OCI-LY3 (cell line): ENCODE measurements around the gene DTX3.
A peak's percentile ranks its signal among the peaks of the same experiment; 100 is the strongest.

Experiments used
- H2AFZ ChIP-seq: fragments of 200-600, 300-600 bp; shearing (Covaris generic); 2 replicates; pipeline ENCODE4 v1.6.0; 2014; ENCODE audit warnings: antibody characterized with exemption, low read depth, low read length
- H3K27ac ChIP-seq: fragments of 200-600, 300-600 bp; sonication (generic); 2 replicates; pipeline ENCODE4 v1.5.1; 2014; ENCODE audit warnings: mild to moderate bottlenecking, low read length, moderate library complexity, mixed read lengths
- H3K27me3 ChIP-seq: fragments of 200-600, 300-600 bp; sonication (generic); 2 replicates; pipeline ENCODE4 v1.6.1; 2014; ENCODE audit warnings: low read depth, low read length, mixed read lengths
- H3K36me3 ChIP-seq: fragments of 200-600, 300-600 bp; sonication (generic); replicated peaks from 2 replicates; pipeline ENCODE3; 2014; ENCODE audit warnings: low read depth, low read length, mixed read lengths
- H3K4me1 ChIP-seq: fragments of 300-600, 200-600 bp; sonication (generic); 2 replicates; pipeline ENCODE4 v1.6.1; 2014; ENCODE audit warnings: low read length, mixed read lengths
- H3K4me2 ChIP-seq: fragments of 200-600, 300-600 bp; sonication (generic); 2 replicates; pipeline ENCODE4 v1.6.1; 2014; ENCODE audit warnings: low read length, mixed read lengths
- H3K4me3 ChIP-seq: fragments of 300-600, 200-600 bp; sonication (generic); 2 replicates; pipeline ENCODE4 v1.5.1; 2014; ENCODE audit warnings: antibody characterized with exemption, mild to moderate bottlenecking, low read length, moderate library complexity
- H3K79me2 ChIP-seq: fragments of 300-600, 200-600 bp; shearing (Covaris generic); 2 replicates; pipeline ENCODE4 v1.6.1; 2014; ENCODE audit warnings: mild to moderate bottlenecking, low read length, mixed read lengths
- H3K9ac ChIP-seq: fragments of 300-600, 200-600 bp; shearing (Covaris generic); 2 replicates; pipeline ENCODE4 v1.6.0; 2014; ENCODE audit warnings: mild to moderate bottlenecking, low read length, moderate library complexity
- H3K9me3 ChIP-seq: fragments of 200-600, 300-600 bp; shearing (Covaris generic); 2 replicates; pipeline ENCODE4 v1.6.1; 2014; ENCODE audit warnings: low read length, mixed read lengths; ENCODE audit not compliant: insufficient read depth
- H4K20me1 ChIP-seq: fragments of 200-600, 300-600 bp; sonication (generic); 2 replicates; pipeline ENCODE4 v1.6.1; 2016; ENCODE audit warnings: low read length, mixed read lengths; ENCODE audit not compliant: insufficient read depth
- EZH2phosphoT487 ChIP-seq: fragments of 200-600 bp; shearing (Covaris generic); IDR thresholded peaks from 2 replicates; pipeline ENCODE4 v1.6.1; 2018; ENCODE audit warnings: antibody characterized with exemption, mixed run types, low read depth
- TF ChIP-seq, protein P1 (sequence below): fragments of 200-600, 300-600 bp; sonication (generic); IDR thresholded peaks from 2 replicates; pipeline ENCODE4 v1.5.1; 2014; ENCODE audit warnings: antibody characterized with exemption, low read length, low read depth

The DTX3 gene

GRCh38 chr12:57613427-57614109 lies 8.9 kb downstream of the DTX3 start:
- TF ChIP-seq EZH2phosphoT487 = no peak
- TF ChIP-seq, protein P1, sequence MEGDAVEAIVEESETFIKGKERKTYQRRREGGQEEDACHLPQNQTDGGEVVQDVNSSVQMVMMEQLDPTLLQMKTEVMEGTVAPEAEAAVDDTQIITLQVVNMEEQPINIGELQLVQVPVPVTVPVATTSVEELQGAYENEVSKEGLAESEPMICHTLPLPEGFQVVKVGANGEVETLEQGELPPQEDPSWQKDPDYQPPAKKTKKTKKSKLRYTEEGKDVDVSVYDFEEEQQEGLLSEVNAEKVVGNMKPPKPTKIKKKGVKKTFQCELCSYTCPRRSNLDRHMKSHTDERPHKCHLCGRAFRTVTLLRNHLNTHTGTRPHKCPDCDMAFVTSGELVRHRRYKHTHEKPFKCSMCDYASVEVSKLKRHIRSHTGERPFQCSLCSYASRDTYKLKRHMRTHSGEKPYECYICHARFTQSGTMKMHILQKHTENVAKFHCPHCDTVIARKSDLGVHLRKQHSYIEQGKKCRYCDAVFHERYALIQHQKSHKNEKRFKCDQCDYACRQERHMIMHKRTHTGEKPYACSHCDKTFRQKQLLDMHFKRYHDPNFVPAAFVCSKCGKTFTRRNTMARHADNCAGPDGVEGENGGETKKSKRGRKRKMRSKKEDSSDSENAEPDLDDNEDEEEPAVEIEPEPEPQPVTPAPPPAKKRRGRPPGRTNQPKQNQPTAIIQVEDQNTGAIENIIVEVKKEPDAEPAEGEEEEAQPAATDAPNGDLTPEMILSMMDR = no peak
- H3K27me3 ChIP-seq = no peaks in the 10 kb centered on the region
- no peaks in the 10 kb centered on the region for H4K20me1 ChIP-seq
- H3K9me3 ChIP-seq = no peaks in the 10 kb centered on the region
- H3K4me3 ChIP-seq = peak overlapping the region; percentile 26
- H3K9ac ChIP-seq = no peak overlapping the region
- no peak overlapping the region for H3K27ac ChIP-seq
- H2AFZ ChIP-seq = no peak overlapping the region
- peaks cover 28% of the 10 kb centered on the region for H3K4me1 ChIP-seq
- peak overlapping the region; percentile 56 for H3K4me2 ChIP-seq
- peaks cover 8% of the 10 kb centered on the region for H3K36me3 ChIP-seq
- H3K79me2 ChIP-seq = no peaks in the 10 kb centered on the region

DNA sequence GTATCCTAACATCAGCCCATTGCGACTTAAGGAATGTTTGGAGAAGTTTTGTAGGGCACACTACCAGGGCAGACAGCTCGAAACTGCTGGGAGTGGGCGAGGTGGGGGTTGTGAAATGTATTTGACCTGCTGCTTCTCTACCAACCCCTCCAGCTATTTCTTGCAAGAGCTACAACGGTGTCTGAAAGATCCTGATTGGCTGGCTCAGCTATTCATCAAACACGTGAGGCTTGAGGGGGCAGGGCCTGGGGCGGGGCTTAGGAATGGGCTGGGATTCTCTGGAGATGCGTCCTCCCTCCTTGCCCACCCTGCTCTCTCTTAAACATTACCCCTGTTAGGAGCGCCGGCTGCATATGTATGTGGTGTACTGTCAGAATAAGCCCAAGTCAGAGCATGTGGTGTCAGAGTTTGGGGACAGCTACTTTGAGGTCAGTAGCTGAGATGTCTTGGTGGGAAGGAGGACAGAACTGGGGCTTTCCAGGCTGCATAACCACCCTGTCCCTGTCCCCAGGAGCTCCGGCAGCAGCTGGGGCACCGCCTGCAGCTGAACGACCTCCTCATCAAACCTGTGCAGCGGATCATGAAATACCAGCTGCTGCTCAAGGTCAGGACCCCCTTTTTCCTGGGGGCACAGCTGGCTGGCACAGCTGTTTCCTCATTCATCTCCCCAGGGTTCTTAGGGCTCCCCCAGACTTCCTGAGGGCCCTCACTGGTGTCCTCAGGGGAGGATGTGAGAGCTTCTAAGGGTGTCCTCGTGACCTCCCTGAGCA lies 9.7 kb downstream of the DTX3 start:
- Histone ChIP-seq H3K27me3 (no peaks in the 10 kb centered on the region), H3K9ac (no peak overlapping the region), H3K4me1 (peaks cover 28% of the 10 kb centered on the region), H3K79me2 (no peaks in the 10 kb centered on the region), H4K20me1 (no peaks in the 10 kb centered on the region), H3K4me3 (peak overlapping the region; percentile 26), H3K27ac (peak overlapping the region; percentile 30; the same call in 1 of the 2 replicates), H2AFZ (no peak overlapping the region), H3K4me2 (peak overlapping the region; percentile 56), H3K36me3 (peaks cover 4% of the 10 kb centered on the region), H3K9me3 (no peaks in the 10 kb centered on the region)
- TF ChIP-seq EZH2phosphoT487 = no peak
- TF ChIP-seq, protein P1 = no peak

- no peaks in the 10 kb centered on the region for H3K27me3 ChIP-seq
- H3K36me3 ChIP-seq = peaks cover 4% of the 10 kb centered on the region
- no peak overlapping the region for H3K9ac ChIP-seq
- peaks cover 28% of the 10 kb centered on the region for H3K4me1 ChIP-seq
- no peaks in the 10 kb centered on the region for H4K20me1 ChIP-seq
- no peak overlapping the region for H2AFZ ChIP-seq
- H3K79me2 ChIP-seq = no peaks in the 10 kb centered on the region
- no peak overlapping the region for H3K4me3 ChIP-seq
- no peaks in the 10 kb centered on the region for H3K9me3 ChIP-seq
- TF ChIP-seq EZH2phosphoT487 = no peak
- TF ChIP-seq, protein P1 = no peak
- peak overlapping the region; percentile 56; the same call in 1 of the 2 replicates for H3K4me2 ChIP-seq
- H3K27ac ChIP-seq = no peak overlapping the region
These were observed 10.4 kb downstream of the DTX3 start for GRCh38 chr12:57614948-57615500.

DNA sequence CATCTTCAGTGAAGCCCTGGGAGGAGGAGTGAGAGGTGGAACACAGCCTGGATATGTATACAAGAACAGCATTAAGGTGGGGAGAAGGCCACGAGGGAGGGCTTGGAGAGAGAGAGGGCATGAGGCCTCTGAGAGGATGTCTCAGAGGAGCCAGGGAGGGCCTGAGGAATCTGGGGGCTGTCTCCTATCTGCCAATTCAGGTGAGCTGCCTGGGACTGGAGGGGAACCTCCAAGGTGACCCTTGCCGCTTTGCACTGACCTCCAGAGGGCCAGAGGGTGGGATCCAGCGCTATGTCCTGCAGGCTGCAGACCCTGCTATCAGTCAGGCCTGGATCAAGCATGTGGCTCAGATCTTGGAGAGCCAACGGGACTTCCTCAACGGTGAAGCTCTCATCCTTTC lies 11.0 kb downstream of the DTX3 start:
- no peaks in the 10 kb centered on the region for H4K20me1 ChIP-seq
- no peaks in the 10 kb centered on the region for H3K9me3 ChIP-seq
- no peak overlapping the region for H3K9ac ChIP-seq
- H3K4me2 ChIP-seq = no peak overlapping the region
- TF ChIP-seq, protein P1 = no peak
- no peak for TF ChIP-seq EZH2phosphoT487
- H3K79me2 ChIP-seq = no peaks in the 10 kb centered on the region
- no peak overlapping the region for H3K4me3 ChIP-seq
- no peak overlapping the region for H2AFZ ChIP-seq
- peaks cover 27% of the 10 kb centered on the region for H3K4me1 ChIP-seq
- H3K36me3 ChIP-seq = peaks cover 4% of the 10 kb centered on the region
- H3K27ac ChIP-seq = no peak overlapping the region
- H3K27me3 ChIP-seq = no peaks in the 10 kb centered on the region
